Aorta (tissue), 5 donors: ENCODE results near the gene PHB1. TPM values are rescaled to one million over a fixed set of nuclear protein-coding genes. Genes with fewer than 3 reads are reported as not detected.
A peak's percentile ranks its signal among the peaks of the same experiment; 100 is the strongest.

ENCODE experiments used
- ATAC-seq: fragments of 200-7000 bp; cut with Tn5 transposase; one replicate; pipeline ENCODE4 v1.9.1; 2022; ENCODE audit warnings: moderate library complexity; ENCODE audit not compliant: low FRiP score
- DNase-seq, 2 donors: peaks; one replicate each; pipeline ENCODE4 v3.0.0-alpha.2; 2020
- H3K27ac ChIP-seq, 2 donors: one replicate each; pipeline ENCODE4 v1.5.1; 2013; ENCODE audit warnings: low read length in 2 of 2, mild to moderate bottlenecking in 2 of 2, moderate library complexity in 2 of 2, control low read depth in 1 of 2, inconsistent platforms in 1 of 2, low read depth in 1 of 2
- H3K27me3 ChIP-seq, 2 donors: one replicate each; pipeline ENCODE4 v1.6.1; 2013; ENCODE audit warnings: control low read depth in 1 of 2, low read length in 1 of 2, mild to moderate bottlenecking in 1 of 2, moderate library complexity in 1 of 2; ENCODE audit not compliant: insufficient read depth in 2 of 2, control insufficient read depth in 1 of 2
- H3K36me3 ChIP-seq, 2 donors: one replicate each; pipeline ENCODE4 v1.6.1; 2013; ENCODE audit warnings: control low read depth in 1 of 2, low read length in 1 of 2, mild to moderate bottlenecking in 1 of 2; ENCODE audit not compliant: insufficient read depth in 2 of 2, control insufficient read depth in 1 of 2
- H3K4me1 ChIP-seq, 2 donors: one replicate each; pipeline ENCODE4 v1.6.1; 2013; ENCODE audit warnings: low read length in 2 of 2, control low read depth in 1 of 2, mild to moderate bottlenecking in 1 of 2, moderate library complexity in 1 of 2; ENCODE audit not compliant: insufficient read depth in 2 of 2, control insufficient read depth in 1 of 2
- H3K4me3 ChIP-seq, 2 donors: one replicate each; pipeline ENCODE4 v1.5.1; 2013; ENCODE audit warnings: low read length in 2 of 2, control low read depth in 1 of 2, mild to moderate bottlenecking in 1 of 2
- H3K9me3 ChIP-seq: one replicate; pipeline ENCODE4 v1.6.1; 2013; ENCODE audit warnings: mild to moderate bottlenecking, low read length; ENCODE audit not compliant: control insufficient read depth
- WGBS, 2 donors: extraction: QIAGEN DNeasy Blood & Tissue Kit; methylation state at CpG; one replicate each; pipeline ENCODE4 v1.1.7; 2013; 5-methylcytosine and 5-hydroxymethylcytosine counted together
- intact Hi-C, 2 donors: fragments of 100-400 bp; cut with DNase I; formaldehyde crosslinking; loops; one replicate each; pipeline versions ENCODE4 v1.14.2 to v1.15.0; 2022
- long read RNA-seq, 2 donors: library from polyadenylated mRNA; unstranded; transcript quantifications; one replicate each; pipeline ENCODE4 v2.0.0, GENCODE V29; 2020 to 2021
- polyA plus RNA-seq, 2 donors: library from polyadenylated mRNA; stranded (reverse); fragments of 200-250 nt; gene quantifications; one replicate each; pipeline ENCODE4 v1.2.3, GENCODE V29; 2013
- total RNA-seq, 2 donors: library from RNA; stranded (reverse); fragmentation: NEBNext Ultra II Directional; extraction: Animal tissue kit (Norgen Biotek cat#: 25700); gene quantifications; one replicate each; pipeline ENCODE4 v1.2.1, GENCODE V29; 2021
- donor health status: healthy with polysubstance abuse.
- donor health status: Bipolar disorder and iron deficiency.
- donor health status: DM: no; HTN: no; CAD: no.
- donor health status: DM: no; HTN: no; CAD: no.
- donor health status: DM: yes; HTN: yes; CAD: no.

Gene PHB1
- total RNA-seq (10 to 100 TPM; 73.2 to 76.0 TPM), polyA plus RNA-seq (10 to 100 TPM; 67.9 to 91.3 TPM)
- long read RNA-seq, donor 1, transcript PHB-201 (7 exons, 1,832 nt) = major isoform, 242 of 274 reads
- long read RNA-seq, donor 1, transcript PHB-214 (8 exons, 1,952 nt) = minor isoform, 7 of 274 reads
- long read RNA-seq, donor 1, partial matches to known transcripts = 10 of 274 reads
- long read RNA-seq, donor 1, other reads (novel, unspliced or antisense) = 10 of 274 reads
- long read RNA-seq, donor 2, transcript PHB-201 (7 exons, 1,832 nt) = major isoform, 23 of 30 reads
- long read RNA-seq, donor 2, partial matches to known transcripts = 3 of 30 reads
- long read RNA-seq, donor 2, other reads (novel, unspliced or antisense) = 4 of 30 reads

GRCh38 chr17:49414622-49415350, at the start of gene PHB1:
PHB1 (minus strand) TSS chr17:49414882; CDS start chr17:49413264, 1,618 bp downstream.
- Histone ChIP-seq H3K9me3 (no peaks in the 10 kb centered on the region), H3K4me1 (peaks cover 0 to 2% of the 10 kb centered on the region in 2 donors), H3K36me3 (no peaks in the 10 kb centered on the region), H3K27me3 (no peaks in the 10 kb centered on the region), H3K4me3 (peak within 1 kb of the TSS; percentile 67 to 79), H3K27ac (peak within 1 kb of the TSS in 1 of 2 donors; percentile 29)
- DNase-seq = peak; percentile 97 to 98
- intact Hi-C loops = loop anchor here in 1 of 2 donors (10.0 kb wide), 1 partner anchor 290 kb away; the partner anchor contains the start of gene SLC35B1
- peak; percentile 100 for ATAC-seq
- WGBS, 2 donors = 1% methylated on average over 30 of the region's 30 CpGs

- ATAC-seq = no peak
- peaks cover 0 to 2% of the 10 kb centered on the region in 2 donors for H3K27me3 ChIP-seq
- no peaks in the 10 kb centered on the region for H3K4me1 ChIP-seq
- intact Hi-C loops = no loop called here
- no peaks in the 10 kb centered on the region for H3K36me3 ChIP-seq
- DNase-seq = no peak
- H3K9me3 ChIP-seq = peaks cover 3% of the 10 kb centered on the region
- no peak overlapping the region for H3K4me3 ChIP-seq
- 88 to 91% methylated on average over 2 of the region's 2 CpGs for WGBS, 2 donors
- no peak overlapping the region for H3K27ac ChIP-seq
These were observed 49.4 kb upstream of the PHB1 start for GRCh38 chr17:49464049-49464448.

- Histone ChIP-seq H3K27ac (no peak overlapping the region), H3K27me3 (peaks cover 0 to 2% of the 10 kb centered on the region in 2 donors), H3K36me3 (no peaks in the 10 kb centered on the region), H3K4me1 (no peaks in the 10 kb centered on the region), H3K4me3 (no peak overlapping the region), H3K9me3 (peaks cover 3% of the 10 kb centered on the region)
- intact Hi-C loops = no loop called here
- WGBS, 2 donors = 25 to 26% methylated on average over 2 of the region's 2 CpGs
- ATAC-seq (no peak), DNase-seq (no peak)
These were observed 46.9 kb upstream of the PHB1 start for GRCh38 chr17:49461580-49461979.

GRCh38 chr17:49460401-49460800, 45.7 kb upstream of the PHB1 start:
- peaks cover 0 to 2% of the 10 kb centered on the region in 2 donors for H3K27me3 ChIP-seq

GRCh38 chr17:49459401-49459984, 44.8 kb upstream of the PHB1 start:
- 41 to 57% methylated on average over 7 of the region's 7 CpGs for WGBS, 2 donors

More at GRCh38 chr17:49460401-49460800, 45.7 kb upstream of the PHB1 start:
- intact Hi-C loops = no loop called here
- no peaks in the 10 kb centered on the region for H3K36me3 ChIP-seq
- WGBS, 2 donors = 81 to 82% methylated on average over 7 of the region's 7 CpGs
- H3K4me3 ChIP-seq = no peak overlapping the region
- H3K27ac ChIP-seq = no peak overlapping the region
- no peaks in the 10 kb centered on the region for H3K4me1 ChIP-seq
- ATAC-seq (no peak), DNase-seq (no peak)
- peaks cover 3% of the 10 kb centered on the region for H3K9me3 ChIP-seq

GRCh38 chr17:49457564-49458535, 43.2 kb upstream of the PHB1 start:
- no peak overlapping the region for H3K4me3 ChIP-seq
- H3K36me3 ChIP-seq = no peaks in the 10 kb centered on the region
- no peak overlapping the region for H3K27ac ChIP-seq
- ATAC-seq = no peak
- no peaks in the 10 kb centered on the region for H3K9me3 ChIP-seq
- H3K27me3 ChIP-seq = peaks cover 0 to 2% of the 10 kb centered on the region in 2 donors
- no peak for DNase-seq
- H3K4me1 ChIP-seq = no peaks in the 10 kb centered on the region
- 68 to 69% methylated on average over 15 of the region's 15 CpGs for WGBS, 2 donors
- intact Hi-C loops = no loop called here

More at GRCh38 chr17:49459401-49459984, 44.8 kb upstream of the PHB1 start:
- no peak overlapping the region for H3K27ac ChIP-seq
- H3K4me1 ChIP-seq = no peaks in the 10 kb centered on the region
- H3K27me3 ChIP-seq = peaks cover 0 to 2% of the 10 kb centered on the region in 2 donors
- DNase-seq = no peak
- no peaks in the 10 kb centered on the region for H3K36me3 ChIP-seq
- peaks cover 3% of the 10 kb centered on the region for H3K9me3 ChIP-seq
- H3K4me3 ChIP-seq = no peak overlapping the region
- ATAC-seq = no peak
- intact Hi-C loops = no loop called here

- H3K36me3 ChIP-seq = no peaks in the 10 kb centered on the region
- intact Hi-C loops = no loop called here
- DNase-seq = peak in 1 of 2 donors; percentile 44
- WGBS, 2 donors = 23 to 25% methylated on average over 4 to 5 of the region's 5 CpGs
- no peaks in the 10 kb centered on the region for H3K4me1 ChIP-seq
- no peak overlapping the region for H3K27ac ChIP-seq
- no peak overlapping the region for H3K4me3 ChIP-seq
- peaks cover 0 to 2% of the 10 kb centered on the region in 2 donors for H3K27me3 ChIP-seq
- H3K9me3 ChIP-seq = no peaks in the 10 kb centered on the region
- no peak for ATAC-seq
These were observed 41.7 kb upstream of the PHB1 start for GRCh38 chr17:49456183-49456965.
